ENCODE data around the gene ZNF580.
A peak's percentile ranks its signal among the peaks of the same experiment; 100 is the strongest.

Gene ZNF580

DNA sequence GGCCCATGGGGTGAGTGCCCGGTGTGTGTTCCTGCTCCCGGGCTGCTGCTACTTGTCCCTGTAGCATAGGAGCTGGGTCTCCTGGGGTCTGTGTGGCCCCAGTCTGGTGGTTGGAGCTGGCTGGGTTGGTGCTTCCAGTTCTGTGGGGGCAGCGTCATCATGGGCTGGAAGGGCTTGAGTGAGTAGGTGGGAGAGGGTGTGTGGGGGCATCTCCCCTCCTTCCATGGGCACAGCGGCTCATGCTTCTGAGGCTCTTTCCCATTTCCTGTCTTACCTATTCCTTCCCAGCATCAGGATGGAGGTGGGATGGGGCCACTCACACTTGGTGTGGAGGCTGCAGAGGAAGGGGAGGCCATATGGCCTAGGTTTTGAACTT, 26.2 kb downstream of the ZNF580 start:
- DNase-seq = no peak

DNA sequence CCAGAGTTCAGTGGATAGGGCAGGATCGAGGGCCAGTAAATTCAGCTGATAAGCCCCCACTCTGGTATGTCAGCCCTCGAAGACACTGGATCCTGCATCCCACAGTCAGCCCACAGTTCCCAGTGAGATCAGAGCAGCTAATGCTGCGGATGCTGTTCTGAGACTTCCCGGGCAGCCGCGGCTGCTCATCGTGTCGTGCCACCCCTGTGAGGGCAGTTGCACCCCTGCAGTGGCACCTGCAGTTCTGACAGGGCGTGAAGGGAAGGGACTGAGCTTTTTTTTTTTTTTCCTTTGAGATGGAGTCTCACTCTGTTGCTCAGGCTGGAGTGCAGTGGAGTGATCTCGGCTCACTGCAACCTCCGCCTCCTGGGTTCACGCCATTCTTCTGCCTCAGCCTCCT, 26.7 kb downstream of the ZNF580 start:
- DNase-seq = no peak

DNA sequence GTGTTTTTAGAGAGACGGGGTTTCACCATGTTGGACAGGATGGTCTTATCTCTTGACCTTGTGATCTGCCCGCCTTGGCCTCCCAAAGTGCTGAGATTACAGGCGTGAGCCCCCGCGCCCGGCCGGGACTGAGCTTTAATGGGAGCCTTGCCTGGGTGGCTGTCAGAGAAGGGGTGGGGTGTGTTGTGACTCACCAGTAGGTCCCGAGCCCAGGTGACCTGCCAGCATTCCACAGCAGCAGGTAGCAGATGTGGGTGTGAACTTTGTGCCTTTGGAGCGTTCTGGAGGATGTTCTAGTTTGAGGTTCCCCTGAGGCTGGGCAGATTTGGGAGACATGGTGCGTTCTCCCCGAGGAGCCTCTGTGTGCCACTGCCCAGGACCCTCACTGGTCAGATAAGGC, 27.2 kb downstream of the ZNF580 start:
- DNase-seq = peak; percentile 69

DNA sequence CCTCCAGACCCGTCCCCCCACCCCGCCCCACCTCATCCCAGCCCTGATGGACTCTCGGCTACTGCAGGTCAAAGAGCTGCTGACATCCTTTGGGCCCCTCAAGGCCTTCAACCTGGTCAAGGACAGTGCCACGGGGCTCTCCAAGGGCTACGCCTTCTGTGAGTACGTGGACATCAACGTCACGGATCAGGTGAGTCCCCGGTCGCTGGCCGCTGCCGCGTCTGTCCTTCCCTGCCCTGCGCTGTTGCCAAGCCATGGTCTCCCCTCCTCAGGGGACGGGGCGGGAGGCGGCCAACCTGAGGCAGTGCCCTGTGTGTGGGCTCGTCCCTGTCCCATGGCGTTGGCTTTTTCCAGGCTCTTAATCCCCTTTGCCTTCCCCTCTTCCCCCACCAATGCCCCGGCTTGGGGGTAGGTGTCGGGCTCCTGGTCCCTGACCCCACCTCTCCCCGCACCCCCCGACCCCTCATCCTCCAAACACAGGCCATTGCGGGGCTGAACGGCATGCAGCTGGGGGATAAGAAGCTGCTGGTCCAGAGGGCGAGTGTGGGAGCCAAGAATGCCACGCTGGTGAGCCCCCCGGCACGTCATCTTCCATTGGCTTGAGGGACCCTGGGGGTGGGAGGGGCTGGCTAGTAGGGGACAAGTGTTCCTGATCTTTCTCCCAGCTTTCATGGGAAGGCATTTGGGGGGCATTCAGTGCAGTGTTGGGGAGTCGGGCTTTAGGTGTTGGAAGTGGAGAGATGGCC, 28.0 kb downstream of the ZNF580 start:
- DNase-seq = no peak

DNA sequence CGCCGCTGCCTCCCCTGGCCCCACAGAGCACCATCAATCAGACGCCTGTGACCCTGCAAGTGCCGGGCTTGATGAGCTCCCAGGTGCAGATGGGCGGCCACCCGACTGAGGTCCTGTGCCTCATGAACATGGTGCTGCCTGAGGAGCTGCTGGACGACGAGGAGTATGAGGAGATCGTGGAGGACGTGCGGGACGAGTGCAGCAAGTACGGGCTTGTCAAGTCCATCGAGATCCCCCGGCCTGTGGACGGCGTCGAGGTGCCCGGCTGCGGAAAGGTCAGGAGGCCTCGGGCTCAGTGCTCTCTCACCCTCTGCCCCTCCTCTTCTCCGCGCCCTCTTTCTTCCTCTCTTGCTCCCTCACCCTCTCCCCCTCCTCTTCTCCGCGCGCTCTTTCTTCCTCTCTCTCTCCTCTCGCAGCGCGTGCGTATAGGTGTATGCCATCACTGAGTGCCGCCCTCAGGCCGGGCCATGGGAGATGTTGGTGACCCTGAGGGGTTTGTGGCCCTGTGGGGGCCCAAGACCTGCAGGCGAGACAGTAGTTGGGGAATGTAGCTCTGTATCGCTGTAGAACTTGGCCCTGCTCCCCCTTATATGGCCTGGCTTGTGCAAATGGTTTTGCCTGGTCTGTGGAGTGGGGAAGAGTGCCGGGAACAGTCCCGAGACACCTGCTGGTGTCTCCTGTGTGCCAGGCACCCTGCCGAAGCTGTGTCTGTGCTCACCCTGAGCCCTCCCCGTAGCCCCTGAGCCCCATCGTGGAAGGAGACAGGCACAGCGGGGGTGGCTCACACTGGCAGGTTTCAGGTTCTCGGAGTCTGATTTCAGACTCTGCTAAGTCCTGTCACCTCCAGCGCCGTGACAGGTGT, 28.8 kb downstream of the ZNF580 start:
- DNase-seq = no peak

DNA sequence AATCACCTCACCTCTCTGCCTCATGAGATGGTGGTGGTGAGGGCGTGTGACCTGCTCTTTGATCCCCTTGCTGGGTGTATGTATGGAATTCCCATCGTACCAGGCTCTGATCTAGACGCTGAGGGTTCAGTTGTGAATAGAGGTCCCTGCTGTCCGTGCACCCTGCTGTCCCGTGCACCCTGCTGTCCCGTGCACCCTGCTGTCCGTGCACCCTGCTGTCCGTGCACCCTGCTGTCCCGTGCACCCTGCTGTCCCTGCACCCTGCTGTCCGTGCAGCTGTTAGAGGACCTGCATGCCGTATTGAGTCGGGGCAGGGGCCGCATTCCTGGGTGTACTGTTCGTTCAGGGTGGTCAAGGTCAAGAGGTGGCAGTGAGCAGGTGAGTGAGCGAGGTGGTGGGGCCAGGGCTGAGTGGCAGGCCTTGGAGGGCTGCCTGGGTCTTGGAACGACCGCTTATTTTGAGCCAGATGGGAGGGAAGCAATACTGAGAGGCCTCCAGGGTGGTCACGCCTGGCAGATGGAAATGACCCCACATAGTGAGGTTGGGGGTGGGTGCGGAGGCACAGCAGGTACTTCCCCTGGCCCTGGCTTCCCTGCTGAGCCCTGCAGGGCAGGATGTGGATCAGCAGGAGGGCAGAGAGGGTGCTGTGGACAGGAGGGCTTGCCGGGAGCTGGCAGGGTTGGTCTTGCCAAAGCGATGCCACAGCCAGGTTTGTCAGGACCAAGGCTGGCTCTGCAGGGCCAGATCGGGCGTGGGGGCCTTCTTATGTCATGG, 29.7 kb downstream of the ZNF580 start:
- DNase-seq = peak; percentile 77

DNA sequence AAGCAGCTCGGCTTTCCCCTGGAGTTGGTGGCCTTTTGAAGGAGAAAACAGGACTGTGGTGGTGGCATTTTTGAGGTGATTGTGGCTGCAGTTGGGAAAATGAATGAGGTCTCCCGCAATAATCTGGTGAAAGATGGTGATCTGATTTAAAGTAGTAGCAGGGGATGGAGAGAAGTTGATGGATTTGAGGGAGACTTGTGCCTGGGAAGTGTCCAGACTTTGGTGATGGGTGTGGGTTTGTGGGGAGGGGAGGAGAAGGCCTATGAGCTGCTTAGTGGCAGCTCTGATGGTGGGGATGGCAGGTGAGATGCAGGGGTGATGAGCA, 30.2 kb downstream of the ZNF580 start:
- DNase-seq = no peak

DNA sequence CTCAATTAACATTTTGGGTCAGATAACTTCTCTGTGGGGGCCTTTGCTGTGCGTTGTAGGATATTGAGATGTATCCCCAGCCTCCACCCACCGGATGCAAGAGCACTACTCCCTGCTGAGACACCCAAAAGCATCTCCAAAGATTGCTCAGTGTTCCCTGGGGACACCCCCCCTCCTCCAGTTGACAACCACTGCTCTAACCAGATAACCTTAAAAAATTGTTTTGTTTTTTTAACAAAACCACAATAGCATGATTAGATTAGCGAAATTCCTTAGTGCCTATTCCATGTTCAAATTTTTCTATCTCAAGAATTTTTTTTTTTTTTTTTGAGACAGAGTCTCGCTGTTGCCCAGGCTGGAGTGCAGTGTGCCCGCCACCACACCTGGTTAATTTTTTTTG, 31.6 kb downstream of the ZNF580 start:
- no peak for DNase-seq

DNA sequence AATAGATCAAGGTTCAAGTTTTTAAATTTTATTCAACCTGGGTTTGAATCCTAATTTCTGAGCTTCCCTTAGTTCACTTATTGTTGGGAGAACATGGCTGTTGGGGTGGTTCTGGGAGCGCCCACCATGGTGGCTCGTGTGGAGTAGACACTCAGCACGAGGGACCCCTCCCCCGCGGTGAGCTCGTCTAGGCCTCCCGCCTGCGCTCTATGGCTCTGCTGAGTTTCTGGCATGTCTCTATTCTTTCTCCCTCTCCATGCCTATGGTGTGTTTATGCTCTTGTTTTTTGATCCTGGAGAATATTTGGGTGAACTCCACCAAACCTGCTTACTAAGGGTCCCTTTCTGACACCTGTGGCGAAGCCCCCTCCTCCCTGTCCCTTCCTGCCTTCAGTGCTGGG, 32.7 kb downstream of the ZNF580 start:
- DNase-seq = no peak

DNA sequence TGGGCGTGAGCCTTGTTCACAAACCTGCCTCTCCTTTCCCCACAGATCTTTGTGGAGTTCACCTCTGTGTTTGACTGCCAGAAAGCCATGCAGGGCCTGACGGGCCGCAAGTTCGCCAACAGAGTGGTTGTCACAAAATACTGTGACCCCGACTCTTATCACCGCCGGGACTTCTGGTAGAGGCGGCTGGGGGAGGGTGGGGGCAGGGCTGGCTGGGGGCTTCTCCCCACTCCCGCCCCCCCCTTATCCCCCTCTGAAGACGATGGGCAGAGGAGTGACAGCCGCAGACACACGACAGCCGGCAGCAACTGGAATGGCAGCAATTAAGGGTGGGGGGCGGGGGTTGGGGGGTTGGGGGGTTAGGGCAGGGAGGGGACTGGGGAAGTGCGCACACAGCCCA, 33.1 kb downstream of the ZNF580 start:
- DNase-seq = no peak

DNA sequence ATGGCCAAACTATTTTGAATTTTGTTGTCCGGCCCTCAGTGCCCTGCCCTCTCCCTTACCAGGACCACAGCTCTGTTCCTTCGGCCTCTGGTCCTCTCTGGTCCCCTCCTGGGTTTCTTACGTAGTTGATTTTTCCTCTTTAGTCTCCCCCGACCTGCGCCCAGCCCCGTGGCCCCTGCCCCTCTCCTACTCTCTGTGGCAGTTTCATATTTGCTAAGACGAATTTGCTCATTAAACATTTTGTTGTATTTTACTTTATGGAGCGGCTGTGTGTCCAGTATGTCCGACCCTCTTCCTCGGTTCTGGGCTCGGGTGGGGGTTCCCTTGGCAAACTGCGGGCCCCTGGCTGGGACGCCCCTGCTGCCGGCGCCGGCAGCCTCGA, 33.6 kb downstream of the ZNF580 start:
- no peak for DNase-seq

DNA sequence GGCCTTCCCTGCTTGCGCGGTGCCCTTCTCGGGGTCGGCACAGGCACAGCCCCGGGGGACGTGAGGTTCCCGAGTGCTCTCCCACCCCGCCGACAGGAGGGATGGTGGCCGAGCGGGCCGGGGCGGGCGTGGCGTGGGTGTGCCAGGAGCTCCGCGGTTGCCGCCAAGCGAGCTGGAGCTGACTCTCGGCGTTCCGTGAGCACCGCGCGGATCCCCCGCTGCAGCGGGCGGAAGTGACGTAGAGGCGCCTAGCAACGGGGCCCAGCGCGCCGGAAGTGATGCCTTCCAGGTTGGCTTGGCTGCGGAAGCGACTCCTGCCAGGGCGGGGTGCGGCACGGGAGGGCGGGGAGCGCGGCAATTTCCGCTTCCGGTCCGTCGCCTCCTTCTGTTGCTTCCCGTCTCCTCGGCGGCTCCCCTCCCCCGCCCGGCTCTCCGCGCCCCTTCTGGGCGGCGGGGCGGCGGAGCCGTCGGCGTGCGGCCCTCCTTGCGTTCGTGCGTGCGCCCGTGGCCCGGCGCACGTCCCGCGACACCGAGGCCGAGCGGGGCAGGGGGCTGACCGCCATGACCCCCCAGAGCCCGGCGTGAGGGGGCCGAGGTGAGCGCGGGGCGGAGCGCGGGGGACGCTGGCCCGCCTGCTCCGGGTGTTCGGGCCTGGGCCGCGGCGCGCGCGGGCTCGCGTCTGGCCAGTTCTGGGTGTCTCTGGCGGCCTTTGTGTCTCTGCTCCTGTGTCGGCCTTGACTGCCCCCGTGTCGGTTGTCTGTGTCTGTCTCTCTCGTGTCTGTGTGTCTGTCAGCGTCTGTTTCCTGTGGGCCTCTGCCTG, 34.2 kb downstream of the ZNF580 start, which contains the start of gene EPN1:
TSS of gene EPN1 (plus strand) at position 386 of the 820 bp plus-strand sequence. CDS start 3,402 bp downstream, outside the sequence.
- peak; percentile 98 for DNase-seq

DNA sequence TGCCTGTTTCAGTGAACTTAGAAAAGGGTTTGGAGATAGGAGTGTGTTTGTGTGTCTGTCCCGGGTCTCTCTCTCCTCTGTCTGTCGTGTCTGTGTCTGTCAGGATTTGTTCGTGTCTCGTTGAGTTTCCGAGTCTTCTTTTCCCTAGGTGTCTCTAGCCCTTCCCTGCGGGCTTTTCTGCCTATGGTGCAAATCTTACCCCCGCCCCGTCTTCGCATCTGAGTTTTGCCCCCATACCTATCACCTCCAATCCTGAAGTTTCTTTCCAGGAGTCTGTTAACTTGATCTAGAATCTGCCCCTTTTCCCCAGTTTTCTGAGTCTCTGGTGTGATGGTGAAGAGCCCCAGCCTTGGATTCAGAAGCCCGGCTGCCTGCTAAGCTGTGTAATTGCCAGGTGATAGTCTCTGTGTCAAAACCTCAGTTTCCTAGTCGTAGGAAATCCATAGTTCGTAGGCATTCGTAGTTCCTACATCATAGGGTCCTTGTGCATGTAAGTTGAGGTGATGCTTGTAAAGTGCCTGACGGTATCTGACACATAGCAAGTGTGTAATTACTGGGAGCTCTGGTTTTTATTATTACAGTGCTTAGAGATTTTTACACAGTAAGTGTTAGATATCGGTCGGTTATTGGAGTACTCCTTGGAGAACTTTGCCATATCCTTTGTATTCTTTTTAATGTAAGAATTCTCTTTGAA, 35.0 kb downstream of the ZNF580 start:
- no peak for DNase-seq

DNA sequence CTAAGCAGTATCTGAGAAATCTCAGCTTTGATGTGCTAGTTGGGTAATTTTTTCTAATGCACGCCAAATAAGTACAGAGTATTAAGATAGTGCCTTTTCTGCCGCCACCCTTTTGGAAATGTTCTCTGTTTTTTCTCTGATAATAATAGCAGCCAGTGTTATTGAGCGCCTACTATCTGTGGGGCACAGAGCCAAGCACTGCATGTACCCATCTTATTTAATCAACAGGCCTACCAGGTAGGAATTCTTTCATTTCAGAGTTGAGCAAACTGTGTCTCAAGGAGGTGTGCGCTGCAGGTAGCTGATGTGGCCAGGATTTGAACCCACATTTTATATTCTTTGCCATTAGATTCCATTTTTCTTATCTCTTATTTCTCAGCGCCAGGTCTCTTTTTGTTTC, 35.6 kb downstream of the ZNF580 start:
- no peak for DNase-seq

DNA sequence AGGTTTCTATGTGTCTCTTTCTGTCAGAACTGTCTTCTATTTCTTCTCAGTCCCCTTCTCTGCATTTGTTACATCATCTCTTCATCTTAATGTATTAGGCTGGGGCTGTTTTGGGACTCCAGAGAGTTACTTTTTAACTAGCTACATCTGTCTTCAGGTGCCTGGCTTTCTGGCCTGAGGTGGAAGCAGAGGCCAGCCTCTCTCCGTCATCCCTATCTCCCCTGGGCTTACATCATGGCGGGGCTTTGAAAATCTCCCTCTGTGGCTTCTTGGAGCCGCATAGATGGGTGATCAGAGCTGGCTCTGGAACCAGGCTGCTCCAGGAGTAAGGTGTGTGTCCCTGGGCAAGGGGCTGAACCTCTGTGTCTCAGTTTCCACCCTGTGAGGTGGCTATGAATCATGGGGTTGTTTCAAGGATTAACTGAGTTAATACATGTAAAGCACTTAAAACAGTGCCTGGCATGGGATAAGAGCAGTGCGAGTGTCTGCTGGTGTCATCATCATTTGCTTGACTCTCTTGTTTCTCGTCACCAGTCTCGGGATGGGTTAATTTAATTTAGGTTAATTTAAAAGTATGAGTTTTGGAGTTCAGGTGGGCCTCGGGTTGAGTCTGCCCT, 36.2 kb downstream of the ZNF580 start:
- no peak for DNase-seq

DNA sequence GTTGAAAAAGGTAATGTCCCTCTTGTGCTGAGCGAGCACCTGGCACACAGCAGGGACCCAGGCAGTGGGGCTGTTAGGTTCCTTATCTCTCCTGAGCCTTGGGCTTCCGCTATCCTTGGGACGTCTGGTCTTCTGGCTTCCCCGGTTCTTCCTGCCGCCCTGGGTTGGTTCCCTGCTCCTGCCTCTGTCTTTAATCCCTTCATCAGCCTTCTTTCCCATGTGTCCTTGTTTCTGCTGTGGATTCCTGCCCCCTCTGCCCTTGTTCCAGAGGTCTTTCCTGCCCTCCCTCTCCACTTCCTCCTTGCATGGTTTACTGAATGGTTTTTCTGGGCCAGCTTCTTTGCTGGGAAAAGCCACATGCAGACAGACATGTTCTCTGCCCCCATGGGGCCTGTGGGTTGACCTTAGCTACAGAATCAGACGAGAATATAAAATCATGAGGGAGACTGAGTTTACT, 36.8 kb downstream of the ZNF580 start:
- DNase-seq = no peak

DNA sequence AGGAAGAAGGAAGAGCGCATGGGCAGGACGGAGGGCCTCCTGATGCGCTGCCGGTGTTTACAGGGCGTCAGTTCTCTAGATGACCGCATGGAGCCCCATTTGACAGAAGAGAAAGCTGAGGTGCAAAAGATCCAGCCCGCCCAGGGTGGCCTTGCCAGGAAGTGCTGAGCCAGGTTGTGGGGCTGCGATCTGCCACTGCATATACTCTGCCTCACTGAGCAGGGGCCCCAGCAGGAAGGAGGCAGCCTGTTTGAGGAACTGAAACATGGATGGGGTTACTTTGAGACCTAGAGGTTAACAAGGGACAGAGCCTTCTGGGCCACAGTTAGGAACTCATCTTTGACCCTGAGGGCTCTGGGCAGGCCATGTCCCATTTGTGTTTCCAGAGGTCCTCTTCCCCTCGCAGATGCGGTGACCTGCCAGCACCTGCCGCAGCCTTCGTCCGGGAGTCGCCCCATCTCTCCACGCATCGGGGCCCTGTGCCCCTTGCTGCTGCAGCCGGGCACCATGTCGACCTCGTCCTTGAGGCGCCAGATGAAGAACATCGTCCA, 37.4 kb downstream of the ZNF580 start:
- no peak for DNase-seq

DNA sequence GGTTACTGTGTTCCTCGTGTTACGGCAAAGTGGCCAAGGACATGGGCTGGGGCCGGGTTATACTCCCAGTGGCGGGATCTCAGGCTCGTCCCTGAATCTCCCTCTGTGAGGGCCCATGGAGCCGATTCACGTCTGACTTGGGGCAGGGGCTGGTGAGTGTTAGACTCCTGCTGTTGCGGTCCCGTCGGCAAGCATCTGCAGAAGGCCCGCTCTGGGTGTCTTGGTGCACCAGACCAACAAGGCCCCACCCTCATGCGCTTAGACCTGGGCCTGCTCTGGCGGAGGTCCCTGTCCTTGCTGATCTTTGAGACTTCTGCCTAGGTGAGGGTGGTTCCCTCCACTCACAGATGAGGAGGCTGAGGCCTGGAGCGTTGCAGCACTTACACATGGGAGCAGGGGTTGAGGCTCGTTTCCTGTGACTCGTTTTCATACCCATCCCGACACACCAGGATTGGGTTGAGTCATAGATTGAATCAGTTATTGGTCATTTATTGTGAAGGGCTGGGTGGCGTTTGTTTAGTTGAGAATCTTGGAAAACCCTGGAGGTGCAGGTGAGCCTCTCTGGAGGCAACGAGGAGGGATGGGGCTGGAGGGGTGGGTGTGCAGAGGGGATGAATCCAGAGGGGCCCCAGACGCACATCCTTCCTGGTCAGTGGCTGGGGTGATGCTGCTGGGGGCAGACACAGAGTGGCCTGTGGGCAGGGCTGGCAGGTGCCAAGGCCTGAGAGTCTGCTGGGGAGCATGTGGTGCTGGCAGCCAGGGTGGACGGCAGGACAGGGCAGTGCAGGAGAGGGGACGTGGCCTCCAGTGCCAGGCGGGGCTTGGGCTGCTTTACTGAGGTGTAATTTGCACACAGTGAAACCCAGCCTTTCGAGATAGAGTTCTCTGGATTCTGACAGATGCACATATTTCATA, 38.8 kb downstream of the ZNF580 start:
- no peak for DNase-seq

DNA sequence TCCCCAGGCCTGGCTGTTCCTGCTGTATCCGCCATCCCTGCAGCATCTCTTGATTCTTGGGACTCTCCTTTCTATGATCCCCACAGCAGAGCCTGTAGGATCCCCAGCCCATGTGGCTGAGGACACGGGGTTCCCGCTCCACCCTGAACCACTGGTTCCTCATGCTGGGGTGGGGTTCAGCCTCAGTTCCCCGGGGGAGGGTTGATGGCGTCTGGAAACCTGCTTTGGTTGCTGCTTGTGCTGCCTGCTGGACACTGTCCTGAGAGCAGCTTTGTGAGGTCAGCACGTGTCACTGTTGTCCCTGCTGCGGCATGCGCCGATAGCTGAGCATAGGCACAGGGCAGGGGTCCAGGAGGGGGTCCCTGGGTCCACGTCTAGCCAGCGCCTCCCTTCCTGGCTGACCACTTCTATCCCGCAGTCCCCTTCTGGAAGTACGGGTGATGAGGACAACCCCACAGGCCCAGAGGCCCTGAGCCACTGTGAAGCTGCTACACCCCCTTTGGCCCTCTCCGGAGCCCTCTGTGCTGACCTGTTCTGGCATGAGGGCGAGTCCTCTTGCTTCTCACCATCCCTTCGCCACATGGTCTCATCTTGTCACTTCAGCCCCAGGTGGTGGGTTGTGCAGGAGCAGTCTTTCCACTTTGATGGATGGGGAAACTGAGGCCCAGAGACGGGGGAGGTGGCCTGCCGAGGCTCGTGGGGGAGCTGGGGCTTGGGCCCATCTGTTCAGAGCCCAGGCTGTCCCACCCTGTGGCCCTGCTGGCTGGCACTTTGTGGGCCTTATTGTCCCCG, 39.7 kb downstream of the ZNF580 start:
- DNase-seq = no peak

Data from islet precursor cell (in vitro differentiated cells).